Measurements from ENCODE around the gene ZSWIM7. TPM values are rescaled to one million over a fixed set of nuclear protein-coding genes. Genes with fewer than 3 reads are reported as not detected.

ZSWIM7 gene
- total and polyA plus RNA-seq, 2 experiments from 2014 or later, result 12.4 to 29.1 TPM

DNA sequence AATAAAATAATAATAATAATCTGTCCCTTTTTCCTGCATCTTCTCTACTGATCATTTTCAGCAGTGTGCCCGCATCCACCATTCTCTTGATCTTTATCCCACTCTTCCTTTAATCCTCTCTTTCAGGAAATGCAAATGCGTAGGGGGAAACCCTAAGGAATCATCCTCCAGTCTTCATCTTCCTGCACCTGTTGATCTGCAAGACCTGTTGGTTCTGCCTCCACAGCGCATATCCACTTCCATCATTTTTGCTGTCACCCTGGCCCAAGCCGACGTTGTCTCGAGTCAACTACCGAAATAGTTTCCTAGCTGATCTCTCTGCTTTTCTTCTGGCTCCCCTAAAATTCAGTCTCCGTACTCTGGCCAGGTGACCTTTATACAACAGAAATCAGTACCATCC is 30.0 kb downstream of the ZSWIM7 start:
- Histone ChIP-seq H4K20me1 (ENCODE audit: insufficient read depth) (no peaks in the 10 kb centered on the region; the same call in 1 of the 2 replicates), H3K9me2 (ENCODE audit: insufficient read depth) (no peaks in the 10 kb centered on the region), H3K9ac (no peak overlapping the region), H3K27me3 (replicated peaks; ENCODE audit: insufficient read depth) (no peaks in the 10 kb centered on the region), H3K4me3 (no peak overlapping the region), H3K9me3 (ENCODE audit: low read depth) (no peaks in the 10 kb centered on the region), H3K4me1 (ENCODE audit: insufficient read depth) (0 out of 2 replicates have a peak, but pooled peaks cover 3% of the 10 kb centered on the region), H3F3A (ENCODE audit: insufficient read depth) (no peaks in the 10 kb centered on the region), H2AFZ (no peak overlapping the region), H3K4me2 (ENCODE audit: unreplicated experiment) (no peak overlapping the region), H3K79me2 (ENCODE audit: insufficient read depth) (0 out of 2 replicates have a peak, but pooled peaks cover 22% of the 10 kb centered on the region), H3K27ac (no peak overlapping the region), H3K36me3 (ENCODE audit: low read depth) (no peaks in the 10 kb centered on the region)
- DNase-seq, result no peak
- TF ChIP-seq EZH2phosphoT487 (IDR thresholded peaks at IDR 0.05; ENCODE audit: insufficient read depth, low read depth) (no peak), EZH2 (IDR thresholded peaks at IDR 0.05; ENCODE audit: insufficient read depth, poor library complexity, severe bottlenecking) (no peak)
- in situ Hi-C loops (cut with MboI), result no loop called here
- 98 to 100% methylated on average over 8 of the region's 8 CpGs for WGBS, 2 experiments (ENCODE audit: low coverage in 1 of 2, low lambda C conversion rate in 2 of 2, missing lambda C conversion rate in 2 of 2)

DNA sequence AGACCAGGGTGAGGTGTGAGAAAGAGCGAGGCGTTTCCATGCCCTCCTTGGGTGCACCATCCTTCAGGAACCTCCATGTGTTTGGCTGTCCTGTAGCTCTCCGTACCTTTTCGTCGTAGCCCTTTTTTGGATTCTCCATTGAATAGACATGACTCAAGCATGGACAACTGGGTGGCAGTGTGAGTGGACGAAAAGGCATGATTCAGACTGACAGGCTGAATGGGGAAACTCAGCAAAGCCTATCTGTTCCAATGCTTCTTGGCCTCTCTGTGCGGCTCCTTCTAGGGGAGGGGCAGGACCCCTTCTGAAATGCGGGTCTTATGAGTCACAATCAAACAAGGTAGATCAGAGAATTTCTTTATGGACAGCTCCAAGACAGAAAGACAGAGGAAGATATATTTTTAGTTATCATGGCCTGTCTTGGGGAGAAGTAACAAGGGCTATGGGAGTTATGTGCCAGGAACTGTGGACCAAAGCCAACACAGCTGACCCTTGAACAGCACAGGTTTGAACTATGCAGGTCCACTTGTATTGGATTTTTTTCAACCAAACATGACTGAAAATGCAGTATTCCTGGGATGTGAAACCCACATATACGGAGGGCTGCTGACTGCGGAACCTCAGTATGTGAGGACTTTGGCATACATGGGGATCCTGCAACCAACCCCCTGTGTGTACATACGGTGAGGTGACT is 31.7 kb downstream of the ZSWIM7 start:
- Histone ChIP-seq H3K79me2 (ENCODE audit: insufficient read depth) (0 out of 2 replicates have a peak, but pooled peaks cover 24% of the 10 kb centered on the region), H3K4me3 (no peak overlapping the region), H2AFZ (no peak overlapping the region), H3K9ac (no peak overlapping the region), H3K9me2 (ENCODE audit: insufficient read depth) (no peaks in the 10 kb centered on the region), H4K20me1 (ENCODE audit: insufficient read depth) (no peaks in the 10 kb centered on the region; the same call in 1 of the 2 replicates), H3K4me1 (ENCODE audit: insufficient read depth) (peaks cover 7% of the 10 kb centered on the region; the same call in 1 of the 2 replicates), H3K9me3 (ENCODE audit: low read depth) (no peaks in the 10 kb centered on the region), H3F3A (ENCODE audit: insufficient read depth) (no peaks in the 10 kb centered on the region), H3K27ac (no peak overlapping the region), H3K27me3 (replicated peaks; ENCODE audit: insufficient read depth) (no peaks in the 10 kb centered on the region), H3K4me2 (ENCODE audit: unreplicated experiment) (no peak overlapping the region), H3K36me3 (ENCODE audit: low read depth) (no peaks in the 10 kb centered on the region)
- no peak for TF ChIP-seq EZH2phosphoT487 (IDR thresholded peaks at IDR 0.05; ENCODE audit: insufficient read depth, low read depth)
- no peak for TF ChIP-seq EZH2 (IDR thresholded peaks at IDR 0.05; ENCODE audit: insufficient read depth, poor library complexity, severe bottlenecking)
- 86 to 87% methylated on average over 11 of the region's 11 CpGs for WGBS, 2 experiments (ENCODE audit: low coverage in 1 of 2, low lambda C conversion rate in 2 of 2, missing lambda C conversion rate in 2 of 2)
- in situ Hi-C loops (cut with MboI), result no loop called here
- DNase-seq, result no peak

DNA sequence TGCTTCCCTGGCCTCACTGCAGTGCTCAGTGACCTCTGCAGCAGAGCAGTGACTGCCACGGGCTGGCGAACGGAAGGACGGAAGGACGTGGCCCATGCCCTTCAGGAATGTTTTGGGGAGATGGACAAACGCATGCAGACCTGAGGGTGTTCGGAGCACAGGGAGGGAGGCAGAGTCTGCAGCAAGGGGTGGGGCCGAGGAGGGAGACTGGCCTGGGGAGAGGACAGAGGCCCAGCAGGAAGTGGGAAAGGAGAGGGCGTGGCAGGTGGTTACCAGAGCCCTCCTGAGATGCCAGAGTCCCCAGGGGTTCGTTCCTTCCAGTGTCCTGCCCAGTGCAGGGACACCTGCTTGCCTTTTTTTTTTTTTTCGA is 32.6 kb downstream of the ZSWIM7 start:
- H2AFZ ChIP-seq, result no peak overlapping the region
- H3K27me3 ChIP-seq (replicated peaks; ENCODE audit: insufficient read depth), result no peaks in the 10 kb centered on the region
- in situ Hi-C loops (cut with MboI), result no loop called here
- H3K4me2 ChIP-seq (ENCODE audit: unreplicated experiment), result no peak overlapping the region
- no peak overlapping the region for H3K4me3 ChIP-seq
- H3K9me3 ChIP-seq (ENCODE audit: low read depth), result no peaks in the 10 kb centered on the region
- peaks cover 7% of the 10 kb centered on the region; the same call in 1 of the 2 replicates for H3K4me1 ChIP-seq (ENCODE audit: insufficient read depth)
- DNase-seq, result no peak
- no peaks in the 10 kb centered on the region for H3K36me3 ChIP-seq (ENCODE audit: low read depth)
- no peaks in the 10 kb centered on the region for H3F3A ChIP-seq (ENCODE audit: insufficient read depth)
- no peaks in the 10 kb centered on the region for H3K9me2 ChIP-seq (ENCODE audit: insufficient read depth)
- no peak overlapping the region for H3K9ac ChIP-seq
- H3K27ac ChIP-seq, result no peak overlapping the region
- H3K79me2 ChIP-seq (ENCODE audit: insufficient read depth), result 0 out of 2 replicates have a peak, but pooled peaks cover 21% of the 10 kb centered on the region
- WGBS, 2 experiments (ENCODE audit: low coverage in 1 of 2, low lambda C conversion rate in 2 of 2, missing lambda C conversion rate in 2 of 2), result 86 to 92% methylated on average over 9 to 11 of the region's 11 CpGs
- no peaks in the 10 kb centered on the region; the same call in 1 of the 2 replicates for H4K20me1 ChIP-seq (ENCODE audit: insufficient read depth)
- no peak for TF ChIP-seq EZH2 (IDR thresholded peaks at IDR 0.05; ENCODE audit: insufficient read depth, poor library complexity, severe bottlenecking)
- TF ChIP-seq EZH2phosphoT487 (IDR thresholded peaks at IDR 0.05; ENCODE audit: insufficient read depth, low read depth), result no peak

DNA sequence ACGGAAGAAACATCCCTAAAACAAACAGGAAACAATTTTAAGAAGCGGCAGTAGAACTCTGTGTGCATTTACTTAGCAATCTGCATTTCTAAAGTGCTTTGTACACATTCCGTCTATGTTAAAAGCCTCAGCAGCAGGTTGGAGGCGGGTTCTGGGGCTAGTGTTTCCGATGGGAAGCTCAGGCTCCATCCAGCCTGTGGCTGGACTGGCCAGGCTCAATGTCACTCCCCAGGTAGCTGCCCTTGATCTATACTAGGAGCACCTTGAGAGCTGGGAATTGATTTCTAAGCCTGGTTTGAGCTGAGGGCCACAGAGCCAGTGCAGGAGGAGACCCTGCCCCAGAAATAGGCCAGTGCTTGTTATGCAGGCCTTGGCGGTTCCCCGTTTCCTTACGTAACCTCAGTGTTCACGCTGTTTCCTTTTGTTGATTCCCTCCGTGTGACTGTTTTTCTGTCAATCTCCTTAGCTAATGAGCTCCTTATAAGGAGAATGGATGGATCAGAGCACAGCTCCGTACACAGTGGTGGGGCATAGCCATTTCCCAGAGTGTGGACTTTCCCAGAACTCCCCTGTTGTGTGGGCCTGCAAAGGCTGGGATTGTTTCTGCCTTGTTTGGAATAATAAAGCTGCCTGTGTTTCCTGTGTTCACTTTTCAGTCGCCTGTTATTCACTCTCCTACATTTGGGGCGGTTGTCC is 33.2 kb downstream of the ZSWIM7 start:
- WGBS, 2 experiments (ENCODE audit: low coverage in 1 of 2, low lambda C conversion rate in 2 of 2, missing lambda C conversion rate in 2 of 2), result 88 to 89% methylated on average over 13 of the region's 13 CpGs
- H3K4me2 ChIP-seq (ENCODE audit: unreplicated experiment), result no peak overlapping the region
- no peaks in the 10 kb centered on the region; the same call in 1 of the 2 replicates for H4K20me1 ChIP-seq (ENCODE audit: insufficient read depth)
- H3K4me1 ChIP-seq (ENCODE audit: insufficient read depth), result peaks cover 7% of the 10 kb centered on the region; the same call in 1 of the 2 replicates
- in situ Hi-C loops (cut with MboI), result no loop called here
- H3K9me2 ChIP-seq (ENCODE audit: insufficient read depth), result no peaks in the 10 kb centered on the region
- no peak for DNase-seq
- 0 out of 2 replicates have a peak, but pooled peaks cover 20% of the 10 kb centered on the region for H3K79me2 ChIP-seq (ENCODE audit: insufficient read depth)
- no peaks in the 10 kb centered on the region for H3K27me3 ChIP-seq (replicated peaks; ENCODE audit: insufficient read depth)
- no peaks in the 10 kb centered on the region for H3F3A ChIP-seq (ENCODE audit: insufficient read depth)
- no peaks in the 10 kb centered on the region for H3K9me3 ChIP-seq (ENCODE audit: low read depth)
- no peak overlapping the region for H3K9ac ChIP-seq
- TF ChIP-seq EZH2phosphoT487 (IDR thresholded peaks at IDR 0.05; ENCODE audit: insufficient read depth, low read depth), result no peak
- H3K4me3 ChIP-seq, result no peak overlapping the region
- no peaks in the 10 kb centered on the region for H3K36me3 ChIP-seq (ENCODE audit: low read depth)
- H2AFZ ChIP-seq, result no peak overlapping the region
- H3K27ac ChIP-seq, result no peak overlapping the region
